ENCODE data around the gene MFSD12.

- no peak for TF ChIP-seq CTCF (IDR thresholded peaks at IDR 0.05 in 4 of 5, conservative IDR thresholded peaks at IDR 0.05 in 1 of 5)
- TF ChIP-seq POLR2A (IDR thresholded peaks at IDR 0.05) = peak; percentile 92 to 94
Measured at GRCh38 chr19:3557461-3558248, at the start of gene MFSD12.
